WTC11 (cell line): ENCODE results near the gene KLHL29. TPM values are rescaled to one million over a fixed set of nuclear protein-coding genes. Genes with fewer than 3 reads are reported as not detected.

Source experiments
- ATAC-seq: fragments of 200-7000 bp; cut with Tn5 transposase; 2 replicates; pipeline ENCODE4 v1.10.0; 2021; ENCODE audit warnings: mild to moderate bottlenecking, moderate library complexity
- CTCF ChIA-PET: fragments of 300-600 bp; sonication (Branson Sonifier 250); formaldehyde crosslinking; loops from one replicate; lab custom pipeline; 2021; ENCODE audit warnings: antibody characterized with exemption; lab: Charles Lee
- POLR2A ChIA-PET: fragments of 350-600 bp; sonication (Branson Sonifier 250); formaldehyde crosslinking; loops from one replicate; lab custom pipeline; 2021; ENCODE audit warnings: antibody characterized with exemption; lab: Charles Lee
- DNase-seq: peaks from one replicate; pipeline ENCODE4 v3.0.0; 2021; ENCODE audit warnings: low spot score
- H3K27ac Mint-ChIP-seq: 2 replicates; pipeline ENCODE4 v1.8.0; 2021; ENCODE audit warnings: mixed read lengths
- H3K27me3 Mint-ChIP-seq: 2 replicates; pipeline ENCODE4 v1.8.0; 2021; ENCODE audit warnings: low read depth, mild to moderate bottlenecking, moderate library complexity, mixed read lengths
- H3K36me3 Mint-ChIP-seq: 2 replicates; pipeline ENCODE4 v1.8.0; 2021; ENCODE audit warnings: mixed read lengths
- H3K4me1 Mint-ChIP-seq: 2 replicates; pipeline ENCODE4 v1.8.0; 2022; ENCODE audit warnings: mixed read lengths
- H3K4me3 Mint-ChIP-seq: 2 replicates; pipeline ENCODE4 v1.8.0; 2021; ENCODE audit warnings: mild to moderate bottlenecking, moderate library complexity, mixed read lengths
- H3K9me3 Mint-ChIP-seq: 2 replicates; pipeline ENCODE4 v1.8.0; 2021; ENCODE audit warnings: mixed read lengths
- JUN ChIP-seq: sonication (generic); formaldehyde crosslinking; IDR thresholded peaks from 2 replicates; pipeline ENCODE4 v1.8.0; 2023; ENCODE audit warnings: mild to moderate bottlenecking, missing genetic modification reagents
- KAT7 ChIP-seq: sonication (generic); formaldehyde crosslinking; IDR thresholded peaks from 2 replicates; pipeline ENCODE4 v1.8.1; 2023; ENCODE audit warnings: missing genetic modification reagents, mild to moderate bottlenecking, borderline replicate concordance
- NFATC4 ChIP-seq: fragments of 250-450 bp; sonication (Bioruptor Pico); IDR thresholded peaks from 2 replicates; pipeline ENCODE4 v1.9.0; 2021; ENCODE audit warnings: mild to moderate bottlenecking
- NFE2L1 ChIP-seq: sonication (generic); formaldehyde crosslinking; IDR thresholded peaks from 2 replicates; pipeline ENCODE4 v1.8.1; 2023; ENCODE audit warnings: missing genetic modification reagents
- RELA ChIP-seq: sonication (generic); formaldehyde crosslinking; IDR thresholded peaks from 2 replicates; pipeline ENCODE4 v1.8.1; 2022; ENCODE audit warnings: missing genetic modification reagents, mild to moderate bottlenecking, borderline replicate concordance
- TEAD1 ChIP-seq: sonication (generic); formaldehyde crosslinking; IDR thresholded peaks from 2 replicates; pipeline ENCODE4 v1.8.0; 2022; ENCODE audit warnings: mild to moderate bottlenecking, missing genetic modification reagents
- ZNF423 ChIP-seq: fragments of 250-450 bp; sonication (Bioruptor Pico); IDR thresholded peaks from 2 replicates; pipeline ENCODE4 v2.1.2; 2022; ENCODE audit warnings: mild to moderate bottlenecking, moderate library complexity
- total RNA-seq: library from RNA; stranded (reverse); gene quantifications from 3 replicates; pipeline ENCODE4 v1.2.3, GENCODE V29; 2021
- TF ChIP-seq, protein P1 (sequence below): sonication (generic); formaldehyde crosslinking; IDR thresholded peaks from 2 replicates; pipeline ENCODE4 v1.8.1; 2023; ENCODE audit warnings: mild to moderate bottlenecking, moderate library complexity, missing genetic modification reagents
- TF ChIP-seq, protein P2 (sequence below): fragments of 250-450 bp; sonication (Bioruptor Pico); IDR thresholded peaks from 2 replicates; pipeline ENCODE4 v1.8.0; 2021; ENCODE audit warnings: mild to moderate bottlenecking
- TF ChIP-seq, protein P3 (sequence below): sonication (generic); formaldehyde crosslinking; IDR thresholded peaks from 2 replicates; pipeline ENCODE4 v1.8.1; 2023; ENCODE audit warnings: mild to moderate bottlenecking, missing genetic modification reagents
- TF ChIP-seq, protein P4 (sequence below): fragments of 250-450 bp; sonication (Bioruptor Pico); IDR thresholded peaks from 2 replicates; pipeline ENCODE4 v1.9.0; 2021; ENCODE audit warnings: mild to moderate bottlenecking
- TF ChIP-seq, protein P5 (sequence below): sonication (generic); formaldehyde crosslinking; IDR thresholded peaks from 2 replicates; pipeline ENCODE4 v1.8.0; 2023; ENCODE audit warnings: missing genetic modification reagents
- TF ChIP-seq, protein P6 (sequence below): fragments of 250-450 bp; sonication (Bioruptor Pico); IDR thresholded peaks from 2 replicates; pipeline ENCODE4 v1.9.0; 2021; ENCODE audit warnings: mild to moderate bottlenecking, borderline replicate concordance
- TF ChIP-seq, protein P7 (sequence below): sonication (generic); formaldehyde crosslinking; conservative IDR thresholded peaks from 2 replicates; pipeline ENCODE4 v1.8.1; 2022; ENCODE audit warnings: mild to moderate bottlenecking, missing genetic modification reagents

Gene KLHL29
- total RNA-seq, 1 experiment from 2014 or later, result 7.1 TPM

DNA sequence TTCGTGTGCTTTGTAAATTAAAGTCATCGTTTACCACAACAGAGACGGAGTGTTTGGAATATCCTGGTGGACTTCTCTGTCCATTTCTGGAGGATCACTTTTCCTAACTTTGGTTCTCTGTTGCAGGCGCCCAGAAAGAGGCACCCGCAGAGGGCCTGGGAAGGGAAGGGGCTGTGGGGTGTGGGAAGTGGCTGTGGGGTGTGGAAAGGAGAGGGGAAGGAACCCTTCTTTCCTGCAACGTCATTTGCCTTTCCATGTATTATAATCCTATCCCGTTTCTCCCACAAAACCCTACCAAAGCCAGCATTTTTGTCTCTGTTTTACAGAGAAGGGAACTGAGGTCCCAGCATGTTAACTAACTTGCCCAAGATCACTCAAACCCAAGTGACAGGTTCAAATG, 210.0 kb downstream of the KLHL29 start:
- Mint-ChIP-seq H3K4me1 (peaks cover 6% of the 10 kb centered on the region; the same call in 1 of the 2 replicates), H3K36me3 (no peaks in the 10 kb centered on the region), H3K27ac (no peak overlapping the region), H3K4me3 (no peak overlapping the region), H3K9me3 (no peaks in the 10 kb centered on the region), H3K27me3 (no peaks in the 10 kb centered on the region)
- ChIA-PET CTCF (interaction anchor here (1.0 to 1.1 kb wide), 3 partner anchors 12 to 30 kb away, joined by 3 to 6 read pairs (median 3); no protein-coding TSS in a partner anchor), POLR2A (no interaction called here)
- no peak for ATAC-seq
- DNase-seq, result no peak
- TF ChIP-seq ZNF423 (CRISPR knock-in tag) (no peak), KAT7 (CRISPR knock-in tag) (no peak), NFATC4 (no peak)
- TF ChIP-seq, protein P1, sequence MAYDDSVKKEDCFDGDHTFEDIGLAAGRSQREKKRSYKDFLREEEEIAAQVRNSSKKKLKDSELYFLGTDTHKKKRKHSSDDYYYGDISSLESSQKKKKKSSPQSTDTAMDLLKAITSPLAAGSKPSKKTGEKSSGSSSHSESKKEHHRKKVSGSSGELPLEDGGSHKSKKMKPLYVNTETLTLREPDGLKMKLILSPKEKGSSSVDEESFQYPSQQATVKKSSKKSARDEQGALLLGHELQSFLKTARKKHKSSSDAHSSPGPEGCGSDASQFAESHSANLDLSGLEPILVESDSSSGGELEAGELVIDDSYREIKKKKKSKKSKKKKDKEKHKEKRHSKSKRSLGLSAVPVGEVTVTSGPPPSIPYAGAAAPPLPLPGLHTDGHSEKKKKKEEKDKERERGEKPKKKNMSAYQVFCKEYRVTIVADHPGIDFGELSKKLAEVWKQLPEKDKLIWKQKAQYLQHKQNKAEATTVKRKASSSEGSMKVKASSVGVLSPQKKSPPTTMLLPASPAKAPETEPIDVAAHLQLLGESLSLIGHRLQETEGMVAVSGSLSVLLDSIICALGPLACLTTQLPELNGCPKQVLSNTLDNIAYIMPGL (CRISPR knock-in tag), result no peak
- TF ChIP-seq, protein P2, sequence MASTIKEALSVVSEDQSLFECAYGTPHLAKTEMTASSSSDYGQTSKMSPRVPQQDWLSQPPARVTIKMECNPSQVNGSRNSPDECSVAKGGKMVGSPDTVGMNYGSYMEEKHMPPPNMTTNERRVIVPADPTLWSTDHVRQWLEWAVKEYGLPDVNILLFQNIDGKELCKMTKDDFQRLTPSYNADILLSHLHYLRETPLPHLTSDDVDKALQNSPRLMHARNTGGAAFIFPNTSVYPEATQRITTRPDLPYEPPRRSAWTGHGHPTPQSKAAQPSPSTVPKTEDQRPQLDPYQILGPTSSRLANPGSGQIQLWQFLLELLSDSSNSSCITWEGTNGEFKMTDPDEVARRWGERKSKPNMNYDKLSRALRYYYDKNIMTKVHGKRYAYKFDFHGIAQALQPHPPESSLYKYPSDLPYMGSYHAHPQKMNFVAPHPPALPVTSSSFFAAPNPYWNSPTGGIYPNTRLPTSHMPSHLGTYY (CRISPR knock-in tag), result no peak
- TF ChIP-seq, protein P3, sequence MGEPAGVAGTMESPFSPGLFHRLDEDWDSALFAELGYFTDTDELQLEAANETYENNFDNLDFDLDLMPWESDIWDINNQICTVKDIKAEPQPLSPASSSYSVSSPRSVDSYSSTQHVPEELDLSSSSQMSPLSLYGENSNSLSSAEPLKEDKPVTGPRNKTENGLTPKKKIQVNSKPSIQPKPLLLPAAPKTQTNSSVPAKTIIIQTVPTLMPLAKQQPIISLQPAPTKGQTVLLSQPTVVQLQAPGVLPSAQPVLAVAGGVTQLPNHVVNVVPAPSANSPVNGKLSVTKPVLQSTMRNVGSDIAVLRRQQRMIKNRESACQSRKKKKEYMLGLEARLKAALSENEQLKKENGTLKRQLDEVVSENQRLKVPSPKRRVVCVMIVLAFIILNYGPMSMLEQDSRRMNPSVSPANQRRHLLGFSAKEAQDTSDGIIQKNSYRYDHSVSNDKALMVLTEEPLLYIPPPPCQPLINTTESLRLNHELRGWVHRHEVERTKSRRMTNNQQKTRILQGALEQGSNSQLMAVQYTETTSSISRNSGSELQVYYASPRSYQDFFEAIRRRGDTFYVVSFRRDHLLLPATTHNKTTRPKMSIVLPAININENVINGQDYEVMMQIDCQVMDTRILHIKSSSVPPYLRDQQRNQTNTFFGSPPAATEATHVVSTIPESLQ, result no peak

DNA sequence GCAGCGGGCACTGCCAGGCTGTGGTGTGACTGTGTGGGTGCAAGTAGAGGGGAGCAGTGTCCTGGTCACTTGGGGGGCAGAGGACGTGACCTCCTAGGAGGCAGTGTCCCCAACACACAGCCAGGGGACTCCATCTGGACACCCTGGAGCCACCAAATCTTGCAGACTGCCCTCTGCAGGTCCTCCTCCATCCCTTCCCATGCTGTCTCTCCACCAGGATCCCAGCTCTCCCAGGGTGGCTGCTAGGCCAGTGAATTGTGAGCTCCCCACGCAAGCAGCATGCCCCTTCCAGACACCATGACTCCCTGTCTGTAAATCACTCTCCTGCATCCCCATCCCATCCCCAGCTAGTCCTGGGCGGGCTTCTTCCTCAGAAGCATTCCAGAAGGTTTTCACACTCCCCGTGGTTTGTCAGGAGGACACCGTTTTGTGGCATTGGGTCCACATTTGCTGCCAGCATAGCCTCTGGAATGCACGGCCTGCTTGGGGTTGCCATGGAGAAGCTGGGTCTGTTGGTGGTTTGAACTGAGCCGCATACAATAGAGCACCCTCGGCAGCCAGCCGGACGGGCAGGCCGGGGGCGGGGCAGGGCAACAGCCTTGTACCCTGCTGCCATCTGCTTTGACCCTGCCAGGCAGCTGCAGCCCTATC, 210.7 kb downstream of the KLHL29 start:
- Mint-ChIP-seq H3K9me3 (no peaks in the 10 kb centered on the region), H3K27ac (no peak overlapping the region), H3K36me3 (no peaks in the 10 kb centered on the region), H3K4me3 (no peak overlapping the region), H3K27me3 (no peaks in the 10 kb centered on the region), H3K4me1 (peaks cover 6% of the 10 kb centered on the region; the same call in 1 of the 2 replicates)
- POLR2A ChIA-PET, result no interaction called here
- TF ChIP-seq, protein P4, sequence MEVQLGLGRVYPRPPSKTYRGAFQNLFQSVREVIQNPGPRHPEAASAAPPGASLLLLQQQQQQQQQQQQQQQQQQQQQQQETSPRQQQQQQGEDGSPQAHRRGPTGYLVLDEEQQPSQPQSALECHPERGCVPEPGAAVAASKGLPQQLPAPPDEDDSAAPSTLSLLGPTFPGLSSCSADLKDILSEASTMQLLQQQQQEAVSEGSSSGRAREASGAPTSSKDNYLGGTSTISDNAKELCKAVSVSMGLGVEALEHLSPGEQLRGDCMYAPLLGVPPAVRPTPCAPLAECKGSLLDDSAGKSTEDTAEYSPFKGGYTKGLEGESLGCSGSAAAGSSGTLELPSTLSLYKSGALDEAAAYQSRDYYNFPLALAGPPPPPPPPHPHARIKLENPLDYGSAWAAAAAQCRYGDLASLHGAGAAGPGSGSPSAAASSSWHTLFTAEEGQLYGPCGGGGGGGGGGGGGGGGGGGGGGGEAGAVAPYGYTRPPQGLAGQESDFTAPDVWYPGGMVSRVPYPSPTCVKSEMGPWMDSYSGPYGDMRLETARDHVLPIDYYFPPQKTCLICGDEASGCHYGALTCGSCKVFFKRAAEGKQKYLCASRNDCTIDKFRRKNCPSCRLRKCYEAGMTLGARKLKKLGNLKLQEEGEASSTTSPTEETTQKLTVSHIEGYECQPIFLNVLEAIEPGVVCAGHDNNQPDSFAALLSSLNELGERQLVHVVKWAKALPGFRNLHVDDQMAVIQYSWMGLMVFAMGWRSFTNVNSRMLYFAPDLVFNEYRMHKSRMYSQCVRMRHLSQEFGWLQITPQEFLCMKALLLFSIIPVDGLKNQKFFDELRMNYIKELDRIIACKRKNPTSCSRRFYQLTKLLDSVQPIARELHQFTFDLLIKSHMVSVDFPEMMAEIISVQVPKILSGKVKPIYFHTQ (CRISPR knock-in tag), result no peak
- no peak for TF ChIP-seq JUN (CRISPR knock-in tag)
- TF ChIP-seq, protein P5, sequence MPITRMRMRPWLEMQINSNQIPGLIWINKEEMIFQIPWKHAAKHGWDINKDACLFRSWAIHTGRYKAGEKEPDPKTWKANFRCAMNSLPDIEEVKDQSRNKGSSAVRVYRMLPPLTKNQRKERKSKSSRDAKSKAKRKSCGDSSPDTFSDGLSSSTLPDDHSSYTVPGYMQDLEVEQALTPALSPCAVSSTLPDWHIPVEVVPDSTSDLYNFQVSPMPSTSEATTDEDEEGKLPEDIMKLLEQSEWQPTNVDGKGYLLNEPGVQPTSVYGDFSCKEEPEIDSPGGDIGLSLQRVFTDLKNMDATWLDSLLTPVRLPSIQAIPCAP (CRISPR knock-in tag), result no peak
- TF ChIP-seq, protein P6, sequence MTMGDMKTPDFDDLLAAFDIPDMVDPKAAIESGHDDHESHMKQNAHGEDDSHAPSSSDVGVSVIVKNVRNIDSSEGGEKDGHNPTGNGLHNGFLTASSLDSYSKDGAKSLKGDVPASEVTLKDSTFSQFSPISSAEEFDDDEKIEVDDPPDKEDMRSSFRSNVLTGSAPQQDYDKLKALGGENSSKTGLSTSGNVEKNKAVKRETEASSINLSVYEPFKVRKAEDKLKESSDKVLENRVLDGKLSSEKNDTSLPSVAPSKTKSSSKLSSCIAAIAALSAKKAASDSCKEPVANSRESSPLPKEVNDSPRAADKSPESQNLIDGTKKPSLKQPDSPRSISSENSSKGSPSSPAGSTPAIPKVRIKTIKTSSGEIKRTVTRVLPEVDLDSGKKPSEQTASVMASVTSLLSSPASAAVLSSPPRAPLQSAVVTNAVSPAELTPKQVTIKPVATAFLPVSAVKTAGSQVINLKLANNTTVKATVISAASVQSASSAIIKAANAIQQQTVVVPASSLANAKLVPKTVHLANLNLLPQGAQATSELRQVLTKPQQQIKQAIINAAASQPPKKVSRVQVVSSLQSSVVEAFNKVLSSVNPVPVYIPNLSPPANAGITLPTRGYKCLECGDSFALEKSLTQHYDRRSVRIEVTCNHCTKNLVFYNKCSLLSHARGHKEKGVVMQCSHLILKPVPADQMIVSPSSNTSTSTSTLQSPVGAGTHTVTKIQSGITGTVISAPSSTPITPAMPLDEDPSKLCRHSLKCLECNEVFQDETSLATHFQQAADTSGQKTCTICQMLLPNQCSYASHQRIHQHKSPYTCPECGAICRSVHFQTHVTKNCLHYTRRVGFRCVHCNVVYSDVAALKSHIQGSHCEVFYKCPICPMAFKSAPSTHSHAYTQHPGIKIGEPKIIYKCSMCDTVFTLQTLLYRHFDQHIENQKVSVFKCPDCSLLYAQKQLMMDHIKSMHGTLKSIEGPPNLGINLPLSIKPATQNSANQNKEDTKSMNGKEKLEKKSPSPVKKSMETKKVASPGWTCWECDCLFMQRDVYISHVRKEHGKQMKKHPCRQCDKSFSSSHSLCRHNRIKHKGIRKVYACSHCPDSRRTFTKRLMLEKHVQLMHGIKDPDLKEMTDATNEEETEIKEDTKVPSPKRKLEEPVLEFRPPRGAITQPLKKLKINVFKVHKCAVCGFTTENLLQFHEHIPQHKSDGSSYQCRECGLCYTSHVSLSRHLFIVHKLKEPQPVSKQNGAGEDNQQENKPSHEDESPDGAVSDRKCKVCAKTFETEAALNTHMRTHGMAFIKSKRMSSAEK (CRISPR knock-in tag), result no peak
- TF ChIP-seq, protein P1 (CRISPR knock-in tag), result no peak
- no peak for TF ChIP-seq RELA (CRISPR knock-in tag)
- TF ChIP-seq TEAD1 (CRISPR knock-in tag), result no peak
- TF ChIP-seq NFE2L1, result no peak
- TF ChIP-seq, protein P7, sequence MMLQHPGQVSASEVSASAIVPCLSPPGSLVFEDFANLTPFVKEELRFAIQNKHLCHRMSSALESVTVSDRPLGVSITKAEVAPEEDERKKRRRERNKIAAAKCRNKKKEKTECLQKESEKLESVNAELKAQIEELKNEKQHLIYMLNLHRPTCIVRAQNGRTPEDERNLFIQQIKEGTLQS (CRISPR knock-in tag), result no peak
- DNase-seq (no peak), ATAC-seq (peak; percentile 23)
- CTCF ChIA-PET, result interaction anchor here (1.0 to 1.1 kb wide), 3 partner anchors 11 to 31 kb away, joined by 3 to 6 read pairs (median 3); no protein-coding TSS in a partner anchor
